DMS53 (cell line): ENCODE data around the gene USP28.
"Not testable (repeated sequence)": the region's sequence is repeated elsewhere in the genome, so short reads cannot be mapped to it uniquely, and the experiment has no call there.

Experiments
- DNase-seq: peaks from one replicate; lab custom pipeline; 2025; lab: John Stamatoyannopoulos, UW

USP28 gene, protein sequence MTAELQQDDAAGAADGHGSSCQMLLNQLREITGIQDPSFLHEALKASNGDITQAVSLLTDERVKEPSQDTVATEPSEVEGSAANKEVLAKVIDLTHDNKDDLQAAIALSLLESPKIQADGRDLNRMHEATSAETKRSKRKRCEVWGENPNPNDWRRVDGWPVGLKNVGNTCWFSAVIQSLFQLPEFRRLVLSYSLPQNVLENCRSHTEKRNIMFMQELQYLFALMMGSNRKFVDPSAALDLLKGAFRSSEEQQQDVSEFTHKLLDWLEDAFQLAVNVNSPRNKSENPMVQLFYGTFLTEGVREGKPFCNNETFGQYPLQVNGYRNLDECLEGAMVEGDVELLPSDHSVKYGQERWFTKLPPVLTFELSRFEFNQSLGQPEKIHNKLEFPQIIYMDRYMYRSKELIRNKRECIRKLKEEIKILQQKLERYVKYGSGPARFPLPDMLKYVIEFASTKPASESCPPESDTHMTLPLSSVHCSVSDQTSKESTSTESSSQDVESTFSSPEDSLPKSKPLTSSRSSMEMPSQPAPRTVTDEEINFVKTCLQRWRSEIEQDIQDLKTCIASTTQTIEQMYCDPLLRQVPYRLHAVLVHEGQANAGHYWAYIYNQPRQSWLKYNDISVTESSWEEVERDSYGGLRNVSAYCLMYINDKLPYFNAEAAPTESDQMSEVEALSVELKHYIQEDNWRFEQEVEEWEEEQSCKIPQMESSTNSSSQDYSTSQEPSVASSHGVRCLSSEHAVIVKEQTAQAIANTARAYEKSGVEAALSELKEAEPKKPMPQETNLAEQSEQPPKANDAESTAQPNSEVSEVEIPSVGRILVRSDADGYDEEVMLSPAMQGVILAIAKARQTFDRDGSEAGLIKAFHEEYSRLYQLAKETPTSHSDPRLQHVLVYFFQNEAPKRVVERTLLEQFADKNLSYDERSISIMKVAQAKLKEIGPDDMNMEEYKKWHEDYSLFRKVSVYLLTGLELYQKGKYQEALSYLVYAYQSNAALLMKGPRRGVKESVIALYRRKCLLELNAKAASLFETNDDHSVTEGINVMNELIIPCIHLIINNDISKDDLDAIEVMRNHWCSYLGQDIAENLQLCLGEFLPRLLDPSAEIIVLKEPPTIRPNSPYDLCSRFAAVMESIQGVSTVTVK

GRCh38 chr11:113875234-113876073, at the start of gene USP28:
Gene USP28 (minus strand): TSS chr11:113875572. CDS start chr11:113875501, 71 bp downstream.
- peak; percentile 99 for DNase-seq

- no peak for DNase-seq
These were observed 48.2 kb upstream of the USP28 start for GRCh38 chr11:113923572-113923971.

DNA sequence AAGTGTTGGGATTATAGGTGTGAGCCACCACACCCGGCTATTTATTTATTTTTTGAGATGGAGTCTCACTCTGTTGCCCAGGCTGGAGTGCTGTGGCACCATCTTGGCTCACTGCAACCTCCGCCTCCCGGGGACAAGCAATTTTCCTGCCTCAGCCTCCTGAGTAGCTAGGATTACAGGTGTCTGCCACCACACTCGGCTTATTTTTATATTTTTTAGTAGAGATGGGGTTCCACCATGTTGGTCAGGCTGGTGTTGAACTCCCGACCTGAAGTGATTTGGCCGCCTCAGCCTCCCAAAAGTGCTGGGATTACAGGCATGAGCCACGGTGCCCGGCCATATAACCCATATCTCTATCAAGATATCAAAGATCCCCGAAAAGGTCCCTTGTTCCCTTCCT, 36.1 kb upstream of the USP28 start:
- not testable (repeated sequence) for DNase-seq

GRCh38 chr11:113908098-113908497, 32.7 kb upstream of the USP28 start:
- no peak for DNase-seq

DNA sequence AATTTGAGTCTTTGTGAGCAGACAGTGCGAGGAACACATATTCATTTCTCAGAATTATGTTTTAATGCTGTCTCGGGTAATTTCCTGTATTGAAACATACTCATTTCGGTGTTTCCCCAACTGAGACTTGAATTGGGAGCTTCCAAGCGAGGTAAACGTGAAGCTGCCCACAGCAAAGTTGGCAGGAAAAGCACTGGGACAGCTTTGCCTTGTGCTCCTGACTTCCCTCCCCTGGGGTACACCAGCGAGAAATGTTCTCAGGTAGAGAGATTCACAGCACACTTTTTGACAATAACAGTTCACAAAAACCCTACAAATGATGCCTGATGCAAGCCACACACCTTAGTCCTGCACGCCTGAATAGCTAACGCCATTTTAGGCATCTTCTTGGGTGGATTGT, 32.3 kb upstream of the USP28 start:
- no peak for DNase-seq

- no peak for DNase-seq
These were observed 31.8 kb upstream of the USP28 start for GRCh38 chr11:113907152-113907551.

DNA sequence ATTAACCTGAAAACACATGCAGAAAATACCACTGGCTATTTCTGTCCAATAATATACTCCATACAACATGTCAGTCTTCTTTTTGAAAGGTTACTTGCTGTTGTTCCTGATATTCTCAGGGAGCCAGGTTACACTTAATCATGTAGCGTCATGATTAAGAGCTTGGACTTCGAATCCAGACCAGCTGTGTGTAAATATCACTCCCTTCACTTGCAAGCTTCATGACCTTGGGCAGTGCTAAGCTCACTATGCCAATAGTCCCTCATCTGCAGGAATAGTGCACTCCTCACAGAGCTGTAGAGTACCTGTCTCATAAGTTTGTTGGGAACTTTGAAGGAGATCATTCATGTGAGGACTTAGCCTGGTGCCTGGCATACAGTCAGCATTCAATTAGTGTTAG, 31.1 kb upstream of the USP28 start:
- DNase-seq, result peak; percentile 5

DNA sequence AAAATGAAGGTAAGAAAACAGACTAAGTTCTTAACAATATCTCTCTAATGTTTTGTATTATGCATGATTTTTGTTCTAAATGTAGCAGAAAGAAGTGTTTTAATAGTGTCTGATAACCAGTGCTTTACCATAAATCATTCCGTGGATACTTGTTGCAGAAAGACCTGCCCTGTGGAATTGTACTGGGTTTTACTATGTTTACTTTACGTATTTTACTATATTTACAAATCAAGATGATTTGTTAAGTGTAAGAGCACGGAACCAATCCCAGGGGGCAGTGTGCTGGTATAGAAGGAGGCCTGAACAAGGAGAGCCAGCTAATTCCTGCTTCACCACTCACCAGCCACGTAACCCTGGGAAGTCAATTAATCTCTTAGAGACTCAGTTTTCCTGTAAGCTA, 30.7 kb upstream of the USP28 start:
- peak; percentile 62 for DNase-seq

DNA sequence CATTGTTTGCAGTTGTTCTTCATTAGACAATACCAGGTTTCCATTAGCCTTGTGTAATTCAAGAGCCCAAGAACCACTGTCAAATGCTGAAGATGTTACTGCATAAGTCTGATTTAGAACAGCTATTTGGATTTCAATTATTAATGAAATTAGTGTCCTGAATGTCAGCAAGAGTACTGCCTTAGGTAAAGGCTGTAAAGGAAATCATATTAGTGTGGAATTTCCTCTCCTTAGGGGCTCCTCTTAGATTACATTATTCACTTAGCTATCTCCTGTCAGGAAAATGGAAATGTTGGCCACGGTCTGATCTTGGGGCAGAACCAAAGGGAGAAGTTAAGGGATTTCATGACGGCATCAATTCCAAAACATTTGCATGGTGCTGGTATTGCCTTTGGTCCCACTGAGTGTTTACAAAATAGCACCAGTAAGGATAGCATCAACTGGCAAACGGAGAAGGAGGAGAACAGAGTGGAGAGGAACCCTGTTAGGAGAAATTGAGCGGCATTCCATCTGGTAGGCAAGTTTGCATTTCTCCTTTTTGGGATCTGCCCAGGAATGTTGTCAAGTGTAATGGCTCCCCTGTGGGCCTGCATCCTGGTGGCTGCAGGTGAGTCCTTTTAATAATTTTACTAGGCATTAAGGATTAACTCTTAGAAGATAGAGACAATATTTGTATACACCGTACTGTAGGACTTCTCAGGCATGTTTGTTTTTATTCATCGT, 29.2 kb upstream of the USP28 start, which contains the start of gene HTR3B:
HTR3B (plus strand) TSS at position 418 of the 723 bp plus-strand sequence; CDS start at position 556, 138 bp downstream.
- no peak for DNase-seq

DNA sequence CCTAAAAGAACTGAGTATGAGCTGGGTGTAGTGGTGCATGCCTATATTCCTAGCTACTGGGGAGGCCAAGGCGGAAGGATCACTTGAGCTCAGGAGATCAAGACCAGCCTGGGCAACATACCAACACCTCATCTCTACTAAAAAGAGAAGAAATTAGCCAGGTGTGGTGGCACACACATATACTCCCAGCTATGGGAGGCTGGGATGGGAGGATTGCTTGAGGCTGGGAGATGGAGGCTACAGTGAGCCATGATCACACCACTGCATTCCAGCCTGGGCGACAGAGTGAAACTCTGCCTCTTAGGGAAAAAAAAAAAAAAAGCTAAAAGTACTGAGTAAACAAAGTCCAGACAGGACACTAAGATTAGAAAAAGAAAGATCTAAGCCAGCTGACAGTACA, 25.8 kb upstream of the USP28 start:
- DNase-seq, result no peak

- peak; percentile 65 for DNase-seq
These were observed 20.9 kb upstream of the USP28 start for GRCh38 chr11:113896156-113896879.

DNA sequence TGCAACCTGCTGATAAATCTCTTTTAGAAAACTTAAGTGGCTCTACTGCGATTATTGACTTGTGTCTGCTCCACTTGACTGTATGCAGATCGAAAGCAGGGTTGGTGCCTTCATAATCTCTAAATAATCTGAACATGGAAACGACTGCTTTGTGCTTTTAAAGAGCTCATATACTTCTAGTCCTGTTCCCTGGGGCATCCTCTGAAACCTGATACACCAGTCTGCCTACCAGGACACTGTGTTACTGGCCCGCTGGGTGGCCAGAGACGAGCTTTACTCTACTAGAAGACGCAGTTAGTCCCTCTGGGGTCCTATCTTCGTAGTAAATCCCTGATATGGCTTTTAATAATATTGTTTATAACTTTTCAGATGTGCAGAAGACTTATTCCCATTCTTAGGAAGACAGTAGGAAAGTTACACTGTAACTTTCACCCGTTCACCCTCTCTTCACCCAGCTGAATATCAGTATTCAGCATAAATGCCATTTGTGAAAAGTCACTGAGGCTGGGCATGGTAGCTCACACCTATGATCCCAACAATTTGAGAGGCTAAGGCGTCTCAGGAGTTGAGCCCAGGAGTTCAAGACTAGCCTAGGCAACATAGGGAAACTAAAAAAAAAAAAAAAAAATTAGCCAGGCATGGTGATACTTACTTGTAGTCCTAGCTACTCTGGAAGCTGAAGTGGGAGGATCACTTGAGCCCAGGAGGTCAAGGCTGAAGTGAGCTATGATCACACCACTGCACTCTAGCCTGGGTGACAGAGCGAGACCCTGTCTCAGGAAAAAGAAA, 20.2 kb upstream of the USP28 start:
- DNase-seq, result peak; percentile 16

DNA sequence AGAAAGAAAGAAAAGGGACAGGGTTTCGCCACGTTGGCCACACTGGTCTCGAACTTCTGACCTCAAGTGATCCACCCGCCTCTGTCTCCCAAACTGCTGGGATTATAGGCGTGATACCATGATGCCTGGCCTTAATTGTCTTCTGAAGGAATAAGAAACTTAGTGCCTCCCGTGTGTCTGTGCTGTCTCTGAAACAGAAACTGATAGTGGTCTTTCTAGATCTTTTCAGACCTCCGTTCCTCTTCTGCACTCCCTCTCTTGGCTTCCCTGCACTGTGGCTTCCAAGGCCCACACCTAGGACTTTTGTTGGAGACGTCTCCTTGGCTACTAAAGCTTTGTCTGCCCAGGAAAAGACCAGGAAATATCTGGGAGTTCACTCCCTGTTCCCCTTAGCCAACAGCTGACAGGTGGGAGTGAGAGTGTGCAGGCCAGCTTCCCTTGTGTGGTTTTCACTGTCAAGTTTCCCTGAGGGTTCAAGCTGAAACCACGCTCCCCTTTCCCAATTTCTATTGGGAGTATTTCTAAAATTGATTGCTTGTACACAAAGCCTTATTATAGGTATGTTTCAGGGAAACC, 19.1 kb upstream of the USP28 start:
- DNase-seq, result no peak

- DNase-seq, result no peak
These were observed 13.5 kb upstream of the USP28 start for GRCh38 chr11:113888848-113889247.

GRCh38 chr11:113885897-113886296, 10.5 kb upstream of the USP28 start:
- no peak for DNase-seq

DNA sequence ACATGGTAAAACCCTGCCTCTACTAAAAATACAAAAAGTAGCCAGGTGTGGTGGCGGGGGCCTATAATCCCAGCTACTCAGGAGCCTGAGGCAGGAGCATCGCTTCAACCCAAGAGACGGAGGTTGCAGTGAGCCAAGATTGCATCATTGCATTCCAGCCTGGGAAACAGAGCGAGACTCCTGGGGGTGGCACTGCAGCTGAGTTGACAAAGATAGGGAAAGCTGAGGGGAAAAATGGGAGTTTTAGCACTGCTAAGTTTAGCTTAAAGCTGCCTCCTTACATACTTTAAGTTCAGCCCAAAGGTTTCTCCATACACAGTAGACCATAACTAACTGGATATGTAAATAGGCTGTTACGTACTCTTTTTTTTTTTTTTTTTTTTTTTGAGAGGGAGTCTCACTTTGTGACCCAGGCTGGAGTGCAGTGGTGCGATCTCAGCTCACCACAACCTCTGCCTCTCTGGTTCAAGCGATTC, 9.0 kb upstream of the USP28 start:
- no peak for DNase-seq

DNA sequence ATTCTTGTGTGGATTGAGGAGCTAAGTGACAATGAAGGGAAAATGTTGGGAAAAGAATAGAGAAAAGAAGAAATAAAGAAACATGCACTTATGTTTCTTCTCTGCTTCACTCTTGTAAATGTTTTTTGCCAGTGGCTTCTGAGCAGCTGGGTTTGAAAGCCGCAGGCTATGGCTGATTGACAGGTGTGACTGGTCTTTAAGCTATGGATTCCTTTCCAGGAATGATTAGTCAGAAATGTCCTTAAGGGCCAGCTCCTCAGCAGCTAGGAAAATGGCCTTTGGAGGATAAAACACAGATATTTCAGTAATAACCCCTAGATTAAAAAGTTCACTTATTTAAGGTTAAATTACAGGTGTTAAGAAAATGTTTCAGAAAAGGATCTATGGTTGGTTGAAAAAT, 6.5 kb upstream of the USP28 start:
- no peak for DNase-seq

GRCh38 chr11:113880971-113881370, 5.6 kb upstream of the USP28 start:
- DNase-seq, result no peak

DNA sequence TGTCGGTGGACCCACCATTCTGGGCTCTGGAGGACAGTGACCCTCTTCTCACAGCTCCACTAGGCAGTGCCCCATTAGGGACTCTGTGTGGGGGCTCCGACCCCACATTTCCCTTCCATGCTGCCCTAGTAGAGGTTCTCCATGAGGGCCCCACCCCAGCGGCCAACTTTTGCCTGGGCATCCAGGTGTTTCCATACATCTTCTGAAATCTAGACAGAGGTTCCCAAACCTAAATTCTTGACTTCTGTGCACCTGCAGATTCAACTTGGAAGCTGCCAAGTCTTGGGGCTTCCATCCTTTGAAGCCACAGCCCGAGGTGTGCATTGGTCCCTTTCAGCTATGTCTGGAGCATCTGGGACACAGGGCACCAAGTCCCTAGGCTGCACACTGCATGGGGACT, 4.1 kb upstream of the USP28 start:
- DNase-seq, result not testable (repeated sequence)
